ENCODE measurements around the gene PNPLA6. TPM values are rescaled to one million over a fixed set of nuclear protein-coding genes. Genes with fewer than 3 reads are reported as not detected.

PNPLA6 gene
- total and polyA plus RNA-seq, 2 of the 13 experiments (the other 11 are each of a cell fraction or from before 2014, with no cell fraction given): 24.9 to 28.2 TPM

DNA sequence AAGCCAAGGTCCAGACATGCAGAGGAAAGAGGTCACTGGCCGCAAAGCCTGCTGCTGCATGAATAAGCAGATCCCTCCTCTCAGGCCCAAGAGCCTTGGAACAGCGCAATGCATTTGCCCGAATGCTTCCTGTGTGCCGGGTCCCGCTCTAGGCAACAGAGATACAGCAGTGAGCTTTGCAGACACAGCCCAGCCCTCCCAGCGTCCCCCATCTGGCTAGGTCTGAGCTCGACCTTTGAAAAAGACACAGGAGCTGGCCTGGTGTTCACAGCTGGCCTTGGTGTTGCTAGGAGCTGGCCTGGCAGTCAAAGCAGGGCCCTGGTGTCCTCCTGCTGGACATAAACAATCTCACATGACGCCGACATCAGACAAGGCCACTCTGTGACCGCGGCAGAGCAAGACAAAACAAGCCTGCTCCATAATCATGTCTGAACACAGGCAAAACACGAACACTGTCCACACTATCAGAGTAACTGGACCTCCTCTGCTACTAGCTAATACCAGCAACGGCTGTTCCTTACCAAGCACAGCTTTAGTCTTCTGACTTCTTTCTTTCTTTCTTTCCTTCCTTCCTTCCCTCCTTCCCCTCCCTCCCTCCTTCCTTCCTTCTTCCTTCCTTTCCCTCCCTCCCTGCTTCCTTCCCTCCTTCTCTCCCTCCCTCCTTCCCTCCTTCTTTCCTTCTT lies 41.0 kb upstream of the PNPLA6 start (continued):
- TF ChIP-seq ZFP36L1 (CRISPR knock-in tag; IDR thresholded peaks at IDR 0.05) (peak; percentile 77), ERF (CRISPR knock-in tag; IDR thresholded peaks at IDR 0.05) (peak; percentile 82; the same call in 1 of the 2 replicates), SP1 (IDR thresholded peaks at IDR 0.05) (no peak), SP1 (CRISPR knock-in tag; IDR thresholded peaks at IDR 0.05) (no peak; the same call in 1 of the 2 replicates), ZNF775 (CRISPR knock-in tag; IDR thresholded peaks at IDR 0.05; ENCODE audit: borderline replicate concordance) (no peak), ZNF768 (CRISPR knock-in tag; IDR thresholded peaks at IDR 0.05) (peak; percentile 93), ZNF121 (CRISPR knock-in tag; IDR thresholded peaks at IDR 0.05) (peak; percentile 54; the same call in 1 of the 2 replicates), ZNF225 (CRISPR knock-in tag; IDR thresholded peaks at IDR 0.05) (no peak), ZNF557 (CRISPR knock-in tag; IDR thresholded peaks at IDR 0.05) (0 out of 2 replicates have a peak, but pooled peaks have one; percentile 22), SRY (CRISPR knock-in tag; IDR thresholded peaks at IDR 0.05) (0 out of 2 replicates have a peak, but pooled peaks have one; percentile 39), SALL1 (CRISPR knock-in tag; IDR thresholded peaks at IDR 0.05) (peak; percentile 76), ZZZ3 (CRISPR knock-in tag; IDR thresholded peaks at IDR 0.05; ENCODE audit: borderline replicate concordance) (peak; percentile 51; the same call in 1 of the 2 replicates), NFE2L1 (CRISPR knock-in tag; IDR thresholded peaks at IDR 0.05; ENCODE audit: borderline replicate concordance) (no peak), ZNF501 (CRISPR knock-in tag; IDR thresholded peaks at IDR 0.05) (peak; percentile 27; the same call in 1 of the 2 replicates), HDAC1 (CRISPR knock-in tag; IDR thresholded peaks at IDR 0.05) (peak; percentile 68)
- TF ChIP-seq, protein P1, sequence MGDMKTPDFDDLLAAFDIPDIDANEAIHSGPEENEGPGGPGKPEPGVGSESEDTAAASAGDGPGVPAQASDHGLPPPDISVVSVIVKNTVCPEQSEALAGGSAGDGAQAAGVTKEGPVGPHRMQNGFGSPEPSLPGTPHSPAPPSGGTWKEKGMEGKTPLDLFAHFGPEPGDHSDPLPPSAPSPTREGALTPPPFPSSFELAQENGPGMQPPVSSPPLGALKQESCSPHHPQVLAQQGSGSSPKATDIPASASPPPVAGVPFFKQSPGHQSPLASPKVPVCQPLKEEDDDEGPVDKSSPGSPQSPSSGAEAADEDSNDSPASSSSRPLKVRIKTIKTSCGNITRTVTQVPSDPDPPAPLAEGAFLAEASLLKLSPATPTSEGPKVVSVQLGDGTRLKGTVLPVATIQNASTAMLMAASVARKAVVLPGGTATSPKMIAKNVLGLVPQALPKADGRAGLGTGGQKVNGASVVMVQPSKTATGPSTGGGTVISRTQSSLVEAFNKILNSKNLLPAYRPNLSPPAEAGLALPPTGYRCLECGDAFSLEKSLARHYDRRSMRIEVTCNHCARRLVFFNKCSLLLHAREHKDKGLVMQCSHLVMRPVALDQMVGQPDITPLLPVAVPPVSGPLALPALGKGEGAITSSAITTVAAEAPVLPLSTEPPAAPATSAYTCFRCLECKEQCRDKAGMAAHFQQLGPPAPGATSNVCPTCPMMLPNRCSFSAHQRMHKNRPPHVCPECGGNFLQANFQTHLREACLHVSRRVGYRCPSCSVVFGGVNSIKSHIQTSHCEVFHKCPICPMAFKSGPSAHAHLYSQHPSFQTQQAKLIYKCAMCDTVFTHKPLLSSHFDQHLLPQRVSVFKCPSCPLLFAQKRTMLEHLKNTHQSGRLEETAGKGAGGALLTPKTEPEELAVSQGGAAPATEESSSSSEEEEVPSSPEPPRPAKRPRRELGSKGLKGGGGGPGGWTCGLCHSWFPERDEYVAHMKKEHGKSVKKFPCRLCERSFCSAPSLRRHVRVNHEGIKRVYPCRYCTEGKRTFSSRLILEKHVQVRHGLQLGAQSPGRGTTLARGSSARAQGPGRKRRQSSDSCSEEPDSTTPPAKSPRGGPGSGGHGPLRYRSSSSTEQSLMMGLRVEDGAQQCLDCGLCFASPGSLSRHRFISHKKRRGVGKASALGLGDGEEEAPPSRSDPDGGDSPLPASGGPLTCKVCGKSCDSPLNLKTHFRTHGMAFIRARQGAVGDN (CRISPR knock-in tag; IDR thresholded peaks at IDR 0.05): peak; percentile 91
- TF ChIP-seq, protein P2, sequence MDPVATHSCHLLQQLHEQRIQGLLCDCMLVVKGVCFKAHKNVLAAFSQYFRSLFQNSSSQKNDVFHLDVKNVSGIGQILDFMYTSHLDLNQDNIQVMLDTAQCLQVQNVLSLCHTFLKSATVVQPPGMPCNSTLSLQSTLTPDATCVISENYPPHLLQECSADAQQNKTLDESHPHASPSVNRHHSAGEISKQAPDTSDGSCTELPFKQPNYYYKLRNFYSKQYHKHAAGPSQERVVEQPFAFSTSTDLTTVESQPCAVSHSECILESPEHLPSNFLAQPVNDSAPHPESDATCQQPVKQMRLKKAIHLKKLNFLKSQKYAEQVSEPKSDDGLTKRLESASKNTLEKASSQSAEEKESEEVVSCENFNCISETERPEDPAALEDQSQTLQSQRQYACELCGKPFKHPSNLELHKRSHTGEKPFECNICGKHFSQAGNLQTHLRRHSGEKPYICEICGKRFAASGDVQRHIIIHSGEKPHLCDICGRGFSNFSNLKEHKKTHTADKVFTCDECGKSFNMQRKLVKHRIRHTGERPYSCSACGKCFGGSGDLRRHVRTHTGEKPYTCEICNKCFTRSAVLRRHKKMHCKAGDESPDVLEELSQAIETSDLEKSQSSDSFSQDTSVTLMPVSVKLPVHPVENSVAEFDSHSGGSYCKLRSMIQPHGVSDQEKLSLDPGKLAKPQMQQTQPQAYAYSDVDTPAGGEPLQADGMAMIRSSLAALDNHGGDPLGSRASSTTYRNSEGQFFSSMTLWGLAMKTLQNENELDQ (CRISPR knock-in tag; IDR thresholded peaks at IDR 0.05; ENCODE audit: borderline replicate concordance): no peak
- TF ChIP-seq, protein P3, sequence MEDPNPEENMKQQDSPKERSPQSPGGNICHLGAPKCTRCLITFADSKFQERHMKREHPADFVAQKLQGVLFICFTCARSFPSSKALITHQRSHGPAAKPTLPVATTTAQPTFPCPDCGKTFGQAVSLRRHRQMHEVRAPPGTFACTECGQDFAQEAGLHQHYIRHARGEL (CRISPR knock-in tag; IDR thresholded peaks at IDR 0.05): no peak
- TF ChIP-seq, protein P4, sequence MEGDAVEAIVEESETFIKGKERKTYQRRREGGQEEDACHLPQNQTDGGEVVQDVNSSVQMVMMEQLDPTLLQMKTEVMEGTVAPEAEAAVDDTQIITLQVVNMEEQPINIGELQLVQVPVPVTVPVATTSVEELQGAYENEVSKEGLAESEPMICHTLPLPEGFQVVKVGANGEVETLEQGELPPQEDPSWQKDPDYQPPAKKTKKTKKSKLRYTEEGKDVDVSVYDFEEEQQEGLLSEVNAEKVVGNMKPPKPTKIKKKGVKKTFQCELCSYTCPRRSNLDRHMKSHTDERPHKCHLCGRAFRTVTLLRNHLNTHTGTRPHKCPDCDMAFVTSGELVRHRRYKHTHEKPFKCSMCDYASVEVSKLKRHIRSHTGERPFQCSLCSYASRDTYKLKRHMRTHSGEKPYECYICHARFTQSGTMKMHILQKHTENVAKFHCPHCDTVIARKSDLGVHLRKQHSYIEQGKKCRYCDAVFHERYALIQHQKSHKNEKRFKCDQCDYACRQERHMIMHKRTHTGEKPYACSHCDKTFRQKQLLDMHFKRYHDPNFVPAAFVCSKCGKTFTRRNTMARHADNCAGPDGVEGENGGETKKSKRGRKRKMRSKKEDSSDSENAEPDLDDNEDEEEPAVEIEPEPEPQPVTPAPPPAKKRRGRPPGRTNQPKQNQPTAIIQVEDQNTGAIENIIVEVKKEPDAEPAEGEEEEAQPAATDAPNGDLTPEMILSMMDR (CRISPR knock-in tag; IDR thresholded peaks at IDR 0.05): peak; percentile 57

Data from HepG2 (cell line).